Neural cell (in vitro differentiated cells): Measurements from ENCODE around the gene DAGLA. TPM values are rescaled to one million over a fixed set of nuclear protein-coding genes. Genes with fewer than 3 reads are reported as not detected.

ENCODE experiments used
- H2AFZ ChIP-seq: fragments of 200-600, 300-800 bp; sonication (generic), shearing (Covaris generic); 2 replicates; pipeline ENCODE4 v1.6.0; 2014; ENCODE audit warnings: low read depth, mild to moderate bottlenecking, antibody characterized with exemption, low read length, moderate library complexity
- H3F3A ChIP-seq: fragments of 200-600 bp; shearing (Covaris generic); 2 replicates; pipeline ENCODE4 v1.6.1; 2016; ENCODE audit warnings: mild to moderate bottlenecking, moderate library complexity, mixed read lengths, antibody characterized with exemption, low read length; ENCODE audit not compliant: insufficient read depth, poor library complexity, severe bottlenecking
- H3K27ac ChIP-seq: fragments of 200-600, 300-800 bp; sonication (generic), shearing (Covaris generic); 2 replicates; pipeline ENCODE4 v1.5.1; 2014; ENCODE audit warnings: mild to moderate bottlenecking, low read length, moderate library complexity
- H3K27me3 ChIP-seq: fragments of 300-800, 200-600 bp; sonication (generic), shearing (Covaris generic); 2 replicates; pipeline ENCODE4 v1.6.0; 2014; ENCODE audit warnings: mild to moderate bottlenecking, low read depth, low read length, moderate library complexity; ENCODE audit not compliant: insufficient read depth
- H3K36me3 ChIP-seq: fragments of 300-800, 200-600 bp; sonication (generic), shearing (Covaris generic); 2 replicates; pipeline ENCODE4 v1.5.1; 2014; ENCODE audit warnings: mild to moderate bottlenecking, antibody characterized with exemption, low read length, moderate library complexity; ENCODE audit not compliant: insufficient read depth
- H3K4me2 ChIP-seq: fragments of 300-800, 200-600 bp; sonication (generic), shearing (Covaris generic); 2 replicates; pipeline ENCODE4 v1.6.0; 2014; ENCODE audit warnings: mild to moderate bottlenecking, low read length
- H3K4me3 ChIP-seq: fragments of 300-800, 200-600 bp; sonication (generic), shearing (Covaris generic); 2 replicates; pipeline ENCODE4 v1.5.1; 2014; ENCODE audit warnings: mild to moderate bottlenecking, low read length, moderate library complexity
- H3K79me2 ChIP-seq: fragments of 200-600 bp; shearing (Covaris generic); replicated peaks from 2 replicates; pipeline ENCODE4 v1.6.0; 2014; ENCODE audit warnings: mild to moderate bottlenecking, low read length, moderate library complexity; ENCODE audit not compliant: insufficient read depth
- H3K9ac ChIP-seq: fragments of 300-800, 200-600 bp; sonication (generic), shearing (Covaris generic); 2 replicates; pipeline ENCODE4 v1.6.1; 2016; ENCODE audit warnings: mild to moderate bottlenecking, low read length, mixed read lengths
- H3K9me2 ChIP-seq: fragments of 200-600 bp; shearing (Covaris generic); 2 replicates; pipeline ENCODE4 v1.6.1; 2016; ENCODE audit warnings: mild to moderate bottlenecking, low read length, mixed read lengths; ENCODE audit not compliant: insufficient read depth
- H3K9me3 ChIP-seq: fragments of 200-600, 300-800 bp; sonication (generic), shearing (Covaris generic); 2 replicates; pipeline ENCODE4 v1.6.1; 2016; ENCODE audit warnings: mild to moderate bottlenecking, mixed run types, low read length, moderate library complexity, mixed read lengths
- H4K20me1 ChIP-seq: fragments of 200-600 bp; shearing (Covaris generic); 2 replicates; pipeline ENCODE4 v1.6.1; 2016; ENCODE audit warnings: mild to moderate bottlenecking, mixed run types; ENCODE audit not compliant: insufficient read depth
- EP300 ChIP-seq: fragments of 450-650 bp; conservative IDR thresholded peaks from 2 replicates; pipeline ENCODE4 v1.6.1; 2014; ENCODE audit warnings: antibody characterized with exemption, mild to moderate bottlenecking, moderate library complexity; ENCODE audit not compliant: poor library complexity, severe bottlenecking
- EZH2 ChIP-seq: fragments of 200-600, 300-800 bp; shearing (Covaris generic), sonication (generic); IDR thresholded peaks from 2 replicates; pipeline ENCODE4 v1.6.1; 2014; ENCODE audit warnings: antibody characterized with exemption, low read length, borderline replicate concordance, mild to moderate bottlenecking; ENCODE audit not compliant: insufficient read depth, poor library complexity, severe bottlenecking
- MXI1 ChIP-seq: fragments of 450-650 bp; conservative IDR thresholded peaks from 2 replicates; pipeline ENCODE4 v1.6.1; 2014; ENCODE audit warnings: antibody characterized with exemption, mild to moderate bottlenecking; ENCODE audit not compliant: poor library complexity, severe bottlenecking
- POLR2AphosphoS5 ChIP-seq: IDR thresholded peaks from 2 replicates; pipeline ENCODE4 v1.6.1; 2012
- RAD21 ChIP-seq: fragments of 450-650 bp; conservative IDR thresholded peaks from 2 replicates; pipeline ENCODE4 v1.6.1; 2014; ENCODE audit warnings: antibody characterized with exemption, mild to moderate bottlenecking, moderate library complexity
- SMC3 ChIP-seq: fragments of 450-650 bp; conservative IDR thresholded peaks from 2 replicates; pipeline ENCODE4 v1.6.1; 2014; ENCODE audit warnings: antibody characterized with exemption, mild to moderate bottlenecking, moderate library complexity; ENCODE audit not compliant: poor library complexity
- TAF1 ChIP-seq: IDR thresholded peaks from 2 replicates; pipeline ENCODE4 v1.6.1; 2012; ENCODE audit warnings: low read depth
- polyA plus RNA-seq: library from polyadenylated mRNA; depleted of rRNA; stranded (reverse); fragments of >200 nt; gene quantifications from 2 replicates; pipeline ENCODE4 v1.2.3, GENCODE V29; 2014
- TF ChIP-seq, protein P1 (sequence below): fragments of 450-650 bp; IDR thresholded peaks from 2 replicates; pipeline ENCODE4 v1.5.1; 2014; ENCODE audit warnings: antibody characterized with exemption, mild to moderate bottlenecking, moderate library complexity; ENCODE audit not compliant: poor library complexity, severe bottlenecking
- TF ChIP-seq, protein P2 (sequence below): IDR thresholded peaks from 2 replicates; pipeline ENCODE4 v1.6.1; 2012; ENCODE audit warnings: borderline replicate concordance

DAGLA gene
- polyA plus RNA-seq, 1 donor from 2014 or later = 4.5 TPM

- Histone ChIP-seq H3F3A (no peaks in the 10 kb centered on the region), H3K9me3 (no peaks in the 10 kb centered on the region), H3K4me2 (no peak overlapping the region), H4K20me1 (no peaks in the 10 kb centered on the region), H3K27me3 (no peaks in the 10 kb centered on the region), H3K36me3 (no peaks in the 10 kb centered on the region), H3K9me2 (no peaks in the 10 kb centered on the region), H3K27ac (no peak overlapping the region), H2AFZ (no peak overlapping the region), H3K9ac (no peak overlapping the region), H3K79me2 (no peaks in the 10 kb centered on the region), H3K4me3 (no peak overlapping the region)
- TF ChIP-seq TAF1 = no peak
- TF ChIP-seq RAD21 = no peak
- TF ChIP-seq POLR2AphosphoS5 = no peak
- TF ChIP-seq EZH2 = no peak
- TF ChIP-seq MXI1 = no peak
Observed at GRCh38 chr11:61698173-61698948, 18.2 kb downstream of the DAGLA start.

- Histone ChIP-seq H3K36me3 (no peaks in the 10 kb centered on the region), H3K4me2 (no peak overlapping the region), H4K20me1 (no peaks in the 10 kb centered on the region), H2AFZ (no peak overlapping the region), H3F3A (no peaks in the 10 kb centered on the region), H3K9me2 (no peaks in the 10 kb centered on the region), H3K27me3 (no peaks in the 10 kb centered on the region), H3K4me3 (no peak overlapping the region), H3K27ac (no peak overlapping the region), H3K9me3 (no peaks in the 10 kb centered on the region), H3K9ac (no peak overlapping the region), H3K79me2 (no peaks in the 10 kb centered on the region)
- no peak for TF ChIP-seq SMC3
- no peak for TF ChIP-seq TAF1
- TF ChIP-seq MXI1 = no peak
- TF ChIP-seq EZH2 = no peak
- TF ChIP-seq POLR2AphosphoS5 = no peak
- TF ChIP-seq EP300 = no peak
- no peak for TF ChIP-seq RAD21
- TF ChIP-seq, protein P1, sequence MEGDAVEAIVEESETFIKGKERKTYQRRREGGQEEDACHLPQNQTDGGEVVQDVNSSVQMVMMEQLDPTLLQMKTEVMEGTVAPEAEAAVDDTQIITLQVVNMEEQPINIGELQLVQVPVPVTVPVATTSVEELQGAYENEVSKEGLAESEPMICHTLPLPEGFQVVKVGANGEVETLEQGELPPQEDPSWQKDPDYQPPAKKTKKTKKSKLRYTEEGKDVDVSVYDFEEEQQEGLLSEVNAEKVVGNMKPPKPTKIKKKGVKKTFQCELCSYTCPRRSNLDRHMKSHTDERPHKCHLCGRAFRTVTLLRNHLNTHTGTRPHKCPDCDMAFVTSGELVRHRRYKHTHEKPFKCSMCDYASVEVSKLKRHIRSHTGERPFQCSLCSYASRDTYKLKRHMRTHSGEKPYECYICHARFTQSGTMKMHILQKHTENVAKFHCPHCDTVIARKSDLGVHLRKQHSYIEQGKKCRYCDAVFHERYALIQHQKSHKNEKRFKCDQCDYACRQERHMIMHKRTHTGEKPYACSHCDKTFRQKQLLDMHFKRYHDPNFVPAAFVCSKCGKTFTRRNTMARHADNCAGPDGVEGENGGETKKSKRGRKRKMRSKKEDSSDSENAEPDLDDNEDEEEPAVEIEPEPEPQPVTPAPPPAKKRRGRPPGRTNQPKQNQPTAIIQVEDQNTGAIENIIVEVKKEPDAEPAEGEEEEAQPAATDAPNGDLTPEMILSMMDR = no peak
- TF ChIP-seq, protein P2, sequence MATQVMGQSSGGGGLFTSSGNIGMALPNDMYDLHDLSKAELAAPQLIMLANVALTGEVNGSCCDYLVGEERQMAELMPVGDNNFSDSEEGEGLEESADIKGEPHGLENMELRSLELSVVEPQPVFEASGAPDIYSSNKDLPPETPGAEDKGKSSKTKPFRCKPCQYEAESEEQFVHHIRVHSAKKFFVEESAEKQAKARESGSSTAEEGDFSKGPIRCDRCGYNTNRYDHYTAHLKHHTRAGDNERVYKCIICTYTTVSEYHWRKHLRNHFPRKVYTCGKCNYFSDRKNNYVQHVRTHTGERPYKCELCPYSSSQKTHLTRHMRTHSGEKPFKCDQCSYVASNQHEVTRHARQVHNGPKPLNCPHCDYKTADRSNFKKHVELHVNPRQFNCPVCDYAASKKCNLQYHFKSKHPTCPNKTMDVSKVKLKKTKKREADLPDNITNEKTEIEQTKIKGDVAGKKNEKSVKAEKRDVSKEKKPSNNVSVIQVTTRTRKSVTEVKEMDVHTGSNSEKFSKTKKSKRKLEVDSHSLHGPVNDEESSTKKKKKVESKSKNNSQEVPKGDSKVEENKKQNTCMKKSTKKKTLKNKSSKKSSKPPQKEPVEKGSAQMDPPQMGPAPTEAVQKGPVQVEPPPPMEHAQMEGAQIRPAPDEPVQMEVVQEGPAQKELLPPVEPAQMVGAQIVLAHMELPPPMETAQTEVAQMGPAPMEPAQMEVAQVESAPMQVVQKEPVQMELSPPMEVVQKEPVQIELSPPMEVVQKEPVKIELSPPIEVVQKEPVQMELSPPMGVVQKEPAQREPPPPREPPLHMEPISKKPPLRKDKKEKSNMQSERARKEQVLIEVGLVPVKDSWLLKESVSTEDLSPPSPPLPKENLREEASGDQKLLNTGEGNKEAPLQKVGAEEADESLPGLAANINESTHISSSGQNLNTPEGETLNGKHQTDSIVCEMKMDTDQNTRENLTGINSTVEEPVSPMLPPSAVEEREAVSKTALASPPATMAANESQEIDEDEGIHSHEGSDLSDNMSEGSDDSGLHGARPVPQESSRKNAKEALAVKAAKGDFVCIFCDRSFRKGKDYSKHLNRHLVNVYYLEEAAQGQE = no peak
Observed at GRCh38 chr11:61699737-61700160, 19.6 kb downstream of the DAGLA start.
